Endothelial cell (in vitro differentiated cells): ENCODE measurements around the gene S100A10. TPM values are rescaled to one million over a fixed set of nuclear protein-coding genes. Genes with fewer than 3 reads are reported as not detected.
A peak's percentile ranks its signal among the peaks of the same experiment; 100 is the strongest.

ENCODE experiments used
- DNase-seq: peaks from one replicate; pipeline ENCODE4 v3.0.0; 2021; ENCODE audit warnings: low spot score
- H3K27ac Mint-ChIP-seq: one replicate; pipeline ENCODE4 v1.8.0; 2021; ENCODE audit warnings: mixed read lengths, inconsistent platforms; ENCODE audit not compliant: unreplicated experiment
- H3K27me3 Mint-ChIP-seq: one replicate; pipeline ENCODE4 v1.8.0; 2021; ENCODE audit warnings: mild to moderate bottlenecking, moderate library complexity, mixed read lengths, inconsistent platforms; ENCODE audit not compliant: unreplicated experiment
- H3K36me3 Mint-ChIP-seq: one replicate; pipeline ENCODE4 v1.8.0; 2021; ENCODE audit warnings: mild to moderate bottlenecking, low read depth, mixed read lengths, inconsistent platforms; ENCODE audit not compliant: unreplicated experiment
- H3K4me1 Mint-ChIP-seq: one replicate; pipeline ENCODE4 v1.8.0; 2021; ENCODE audit warnings: mild to moderate bottlenecking, mixed read lengths, inconsistent platforms; ENCODE audit not compliant: unreplicated experiment
- H3K4me3 Mint-ChIP-seq: one replicate; pipeline ENCODE4 v1.8.0; 2021; ENCODE audit warnings: mild to moderate bottlenecking, mixed read lengths, inconsistent platforms; ENCODE audit not compliant: unreplicated experiment
- H3K9me3 Mint-ChIP-seq: one replicate; pipeline ENCODE4 v1.8.0; 2021; ENCODE audit warnings: mixed read lengths, inconsistent platforms; ENCODE audit not compliant: unreplicated experiment
- CTCF ChIP-seq: fragments of 200-600 bp; sonication (generic); IDR thresholded peaks from one replicate; pipeline ENCODE4 v1.5.0; 2021; ENCODE audit warnings: antibody characterized with exemption; ENCODE audit not compliant: unreplicated experiment
- total RNA-seq: library from RNA; stranded (reverse); fragmentation: NEBNext Ultra II Directional; extraction: Animal tissue kit (Norgen Biotek cat#: 25700); gene quantifications from one replicate; pipeline ENCODE4 v1.2.1, GENCODE V29; 2021; ENCODE audit not compliant: unreplicated experiment

S100A10 gene
- total RNA-seq, 1 donor from 2014 or later, result 241 TPM

GRCh38 chr1:151935894-151936602, 57.6 kb downstream of the S100A10 start:
- no peak for TF ChIP-seq CTCF
- H3K36me3 Mint-ChIP-seq, result no peaks in the 10 kb centered on the region
- no peak for DNase-seq
- no peak overlapping the region for H3K27ac Mint-ChIP-seq
- H3K4me3 Mint-ChIP-seq, result no peak overlapping the region
- H3K9me3 Mint-ChIP-seq, result no peaks in the 10 kb centered on the region
- H3K27me3 Mint-ChIP-seq, result no peaks in the 10 kb centered on the region
- peaks cover 14% of the 10 kb centered on the region for H3K4me1 Mint-ChIP-seq

GRCh38 chr1:151935154-151935553, 58.5 kb downstream of the S100A10 start:
- no peaks in the 10 kb centered on the region for H3K9me3 Mint-ChIP-seq
- H3K27me3 Mint-ChIP-seq, result no peaks in the 10 kb centered on the region
- H3K36me3 Mint-ChIP-seq, result no peaks in the 10 kb centered on the region
- no peak for DNase-seq
- no peak for TF ChIP-seq CTCF
- H3K4me1 Mint-ChIP-seq, result peaks cover 14% of the 10 kb centered on the region
- H3K27ac Mint-ChIP-seq, result no peak overlapping the region
- H3K4me3 Mint-ChIP-seq, result no peak overlapping the region

GRCh38 chr1:151934048-151934493, 59.6 kb downstream of the S100A10 start:
- TF ChIP-seq CTCF, result peak; percentile 72
- no peak overlapping the region for H3K27ac Mint-ChIP-seq
- no peaks in the 10 kb centered on the region for H3K9me3 Mint-ChIP-seq
- peaks cover 14% of the 10 kb centered on the region for H3K4me1 Mint-ChIP-seq
- peak; percentile 54 for DNase-seq
- H3K36me3 Mint-ChIP-seq, result no peaks in the 10 kb centered on the region
- H3K27me3 Mint-ChIP-seq, result no peaks in the 10 kb centered on the region
- no peak overlapping the region for H3K4me3 Mint-ChIP-seq

Other genes with a start within 250 kb of the S100A10 start
- 99.5 TPM for gene MRPL9, start 230.4 kb downstream of the S100A10 start, total RNA-seq
- 27.2 TPM for gene TDRKH, start 203.4 kb downstream of the S100A10 start, total RNA-seq
- gene LINGO4, start 188.4 kb downstream of the S100A10 start, total RNA-seq, result 0.13 TPM
- 1.0 TPM for gene RORC, start 162.1 kb downstream of the S100A10 start, total RNA-seq
- gene C2CD4D, start 154.0 kb downstream of the S100A10 start, total RNA-seq, result 0.95 TPM
- not detected for gene THEM5, start 140.1 kb downstream of the S100A10 start, total RNA-seq
- gene THEM4, start 84.3 kb downstream of the S100A10 start, total RNA-seq, result 9.0 TPM
- gene S100A11, start 43.1 kb upstream of the S100A10 start, total RNA-seq, result 1,124 TPM
- gene TCHHL1, start 95.2 kb upstream of the S100A10 start, total RNA-seq, result not detected
- gene TCHH, start 121.6 kb upstream of the S100A10 start, total RNA-seq, result 0.38 TPM
- gene RPTN, start 165.4 kb upstream of the S100A10 start, total RNA-seq, result not detected
- gene HRNR, start 230.3 kb upstream of the S100A10 start, total RNA-seq, result not detected